Karpas-422 (cell line): ENCODE results near the gene GPR101. TPM values are rescaled to one million over a fixed set of nuclear protein-coding genes. Genes with fewer than 3 reads are reported as not detected.
"Not testable (repeated sequence)": the region's sequence is repeated elsewhere in the genome, so short reads cannot be mapped to it uniquely, and the experiment has no call there.

Experiments
- DNase-seq: peaks from one replicate; pipeline ENCODE4 v3.0.0-alpha.2; 2015
- H2AFZ ChIP-seq: fragments of 200-600 bp; sonication (generic); 2 replicates; pipeline ENCODE4 v1.6.1; 2014; ENCODE audit warnings: antibody characterized with exemption, low read length, mixed read lengths
- H3K27ac ChIP-seq: fragments of 200-600 bp; sonication (generic); 2 replicates; pipeline ENCODE4 v1.5.1; 2014; ENCODE audit warnings: mild to moderate bottlenecking, low read length, moderate library complexity
- H3K27me3 ChIP-seq: fragments of 200-600 bp; sonication (generic); 2 replicates; pipeline ENCODE4 v1.6.1; 2014; ENCODE audit warnings: low read length, mixed read lengths
- H3K36me3 ChIP-seq: fragments of 200-600 bp; sonication (generic); 2 replicates; pipeline ENCODE4 v1.6.1; 2014; ENCODE audit warnings: low read length, mixed read lengths; ENCODE audit not compliant: insufficient read depth
- H3K4me1 ChIP-seq: fragments of 200-600 bp; sonication (generic); 2 replicates; pipeline ENCODE4 v1.6.1; 2014; ENCODE audit warnings: mild to moderate bottlenecking, low read length, mixed read lengths
- H3K4me2 ChIP-seq: fragments of 200-600 bp; sonication (generic); 2 replicates; pipeline ENCODE4 v1.6.1; 2014; ENCODE audit warnings: low read length, low read depth, mild to moderate bottlenecking; ENCODE audit not compliant: poor library complexity, severe bottlenecking
- H3K4me3 ChIP-seq: fragments of 200-600 bp; sonication (generic); 2 replicates; pipeline ENCODE4 v1.5.1; 2014; ENCODE audit warnings: mild to moderate bottlenecking, antibody characterized with exemption, low read length, mixed read lengths
- H3K79me2 ChIP-seq: fragments of 200-600 bp; sonication (generic); 2 replicates; pipeline ENCODE4 v1.6.1; 2014; ENCODE audit warnings: mild to moderate bottlenecking, low read length, mixed read lengths
- H3K9ac ChIP-seq: fragments of 200-600 bp; sonication (generic); 2 replicates; pipeline ENCODE4 v1.6.0; 2014; ENCODE audit warnings: low read length
- H3K9me2 ChIP-seq: fragments of 200-600 bp; sonication (generic), shearing (Covaris generic); replicated peaks from 2 replicates; pipeline ENCODE4 v1.6.0; 2014; ENCODE audit warnings: mild to moderate bottlenecking, low read length, moderate library complexity; ENCODE audit not compliant: insufficient read depth
- H3K9me3 ChIP-seq: fragments of 300-700, 200-600 bp; sonication (generic); 2 replicates; pipeline ENCODE4 v1.6.1; 2014; ENCODE audit warnings: low read length, mixed read lengths
- H4K20me1 ChIP-seq: fragments of 200-600 bp; sonication (generic); 2 replicates; pipeline ENCODE4 v1.6.1; 2014; ENCODE audit warnings: mild to moderate bottlenecking, antibody characterized with exemption, low read length, low read depth; ENCODE audit not compliant: insufficient read depth
- total RNA-seq: library from RNA; depleted of rRNA; stranded (reverse); fragments of >200 nt; shearing (Covaris generic); gene quantifications from 2 replicates; pipeline ENCODE4 v1.2.3, GENCODE V29; 2014; ENCODE audit warnings: low replicate concordance; rRNA removed

Gene GPR101
- total RNA-seq, 1 experiment from 2014 or later: not detected

- Histone ChIP-seq H2AFZ (no peak overlapping the region), H3K4me3 (no peak overlapping the region), H3K4me2 (no peak overlapping the region), H3K9ac (no peak overlapping the region), H3K9me3 (no peaks in the 10 kb centered on the region), H3K36me3 (no peaks in the 10 kb centered on the region), H4K20me1 (no peaks in the 10 kb centered on the region), H3K27me3 (no peaks in the 10 kb centered on the region), H3K4me1 (no peaks in the 10 kb centered on the region), H3K27ac (no peak overlapping the region), H3K9me2 (no peaks in the 10 kb centered on the region), H3K79me2 (no peaks in the 10 kb centered on the region)
- no peak for DNase-seq
Observed at GRCh38 chrX:137031517-137032340, 2.1 kb downstream of the GPR101 start.

GRCh38 chrX:137031039-137031438 is 2.8 kb downstream of the GPR101 start:
- Histone ChIP-seq H3K27me3 (no peaks in the 10 kb centered on the region), H3K9ac (no peak overlapping the region), H3K4me3 (no peak overlapping the region), H3K36me3 (no peaks in the 10 kb centered on the region), H3K9me2 (no peaks in the 10 kb centered on the region), H3K27ac (no peak overlapping the region), H2AFZ (no peak overlapping the region), H3K4me2 (no peak overlapping the region), H3K4me1 (no peaks in the 10 kb centered on the region), H4K20me1 (no peaks in the 10 kb centered on the region), H3K9me3 (no peaks in the 10 kb centered on the region), H3K79me2 (no peaks in the 10 kb centered on the region)
- no peak for DNase-seq

- Histone ChIP-seq H3K27ac (no peak overlapping the region), H3K36me3 (no peaks in the 10 kb centered on the region), H3K4me1 (no peaks in the 10 kb centered on the region), H2AFZ (no peak overlapping the region), H3K9me2 (no peaks in the 10 kb centered on the region), H3K9me3 (no peaks in the 10 kb centered on the region), H3K4me2 (no peak overlapping the region), H3K79me2 (no peaks in the 10 kb centered on the region), H4K20me1 (no peaks in the 10 kb centered on the region), H3K27me3 (no peaks in the 10 kb centered on the region), H3K9ac (no peak overlapping the region), H3K4me3 (no peak overlapping the region)
- no peak for DNase-seq
Observed at GRCh38 chrX:137028699-137029098, 5.1 kb downstream of the GPR101 start.

DNA sequence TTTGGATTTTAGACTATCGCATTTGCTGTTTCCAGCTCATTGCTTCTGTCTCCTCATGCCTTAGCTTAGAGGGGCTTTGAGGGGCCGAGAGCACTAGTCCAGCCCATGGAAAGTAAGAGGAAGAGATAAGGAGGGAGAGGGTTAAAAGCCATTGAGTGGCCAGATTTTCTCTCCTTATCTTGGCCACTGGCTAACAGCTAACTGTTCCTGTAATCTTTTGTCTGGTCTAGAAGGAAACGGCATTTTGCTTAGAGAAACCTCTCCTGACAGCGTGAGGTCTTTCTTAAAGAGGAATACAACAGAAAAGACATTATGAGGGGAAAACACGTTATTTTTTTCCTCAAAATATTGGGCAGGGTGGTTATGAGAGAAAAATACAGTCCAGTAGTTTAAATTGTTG is 7.9 kb downstream of the GPR101 start:
- Histone ChIP-seq H3K36me3 (no peaks in the 10 kb centered on the region), H4K20me1 (no peaks in the 10 kb centered on the region), H2AFZ (no peak overlapping the region), H3K27ac (no peak overlapping the region), H3K9me2 (no peaks in the 10 kb centered on the region), H3K79me2 (no peaks in the 10 kb centered on the region), H3K27me3 (no peaks in the 10 kb centered on the region), H3K9ac (no peak overlapping the region), H3K4me3 (no peak overlapping the region), H3K4me1 (no peaks in the 10 kb centered on the region), H3K9me3 (no peaks in the 10 kb centered on the region), H3K4me2 (no peak overlapping the region)
- DNase-seq: no peak

GRCh38 chrX:137000236-137000635 is 33.6 kb downstream of the GPR101 start:
- H3K4me1 ChIP-seq, H3K9me3 ChIP-seq, H2AFZ ChIP-seq, H3K27me3 ChIP-seq, H4K20me1 ChIP-seq, H3K36me3 ChIP-seq, H3K4me2 ChIP-seq, H3K27ac ChIP-seq, H3K9ac ChIP-seq, H3K79me2 ChIP-seq, DNase-seq, H3K9me2 ChIP-seq, H3K4me3 ChIP-seq: not testable (repeated sequence)

DNA sequence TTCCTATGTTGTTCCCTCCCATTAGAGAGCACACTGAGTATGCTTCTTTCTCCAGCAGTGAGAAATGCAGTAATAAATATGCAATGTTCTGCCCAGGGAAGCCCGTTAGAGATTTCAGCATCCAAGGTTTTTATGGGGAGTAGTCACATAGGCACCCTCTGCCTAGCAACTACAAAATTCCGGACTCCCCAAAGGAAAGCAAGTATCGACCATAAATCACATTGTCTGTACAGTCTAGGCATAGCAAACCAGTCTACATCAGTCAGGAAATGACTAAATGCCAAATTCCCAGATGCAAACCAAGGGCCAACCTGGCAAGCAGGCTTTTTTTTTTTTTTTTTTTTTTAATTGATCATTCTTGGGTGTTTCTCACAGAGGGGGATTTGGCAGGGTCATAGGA is 34.8 kb downstream of the GPR101 start:
- Histone ChIP-seq H3K27me3 (no peaks in the 10 kb centered on the region), H3K9me2 (no peaks in the 10 kb centered on the region), H3K9me3 (no peaks in the 10 kb centered on the region), H3K4me2 (no peak overlapping the region), H3K4me1 (no peaks in the 10 kb centered on the region), H3K36me3 (no peaks in the 10 kb centered on the region), H3K4me3 (no peak overlapping the region), H4K20me1 (no peaks in the 10 kb centered on the region), H3K9ac (no peak overlapping the region), H3K79me2 (no peaks in the 10 kb centered on the region), H2AFZ (no peak overlapping the region), H3K27ac (no peak overlapping the region)
- no peak for DNase-seq

Other genes with a start within 250 kb of the GPR101 start
- 186 and 263 TPM in 2 replicates for gene RBMX, start 153.3 kb downstream of the GPR101 start, total RNA-seq